Stimulated activated naive CD8-positive, alpha-beta T cell treated with anti-CD3 and anti-CD28 coated beads, Interleukin-15, amount 100 ng/mL, for 72 hours (primary cell): ENCODE measurements around the gene HOXA6.

Experiments used
- ATAC-seq: fragments of 150-1000 bp; cut with Tn5 transposase; 2 replicates; pipeline ENCODE4 v1.10.0; 2021; ENCODE audit warnings: mild to moderate bottlenecking, moderate library complexity
- DNase-seq, 2 donors: peaks; one replicate each; pipeline ENCODE4 v3.0.0; 2021 to 2022
- H3K27ac Mint-ChIP-seq, 2 donors: one replicate each; pipeline ENCODE4 v1.8.0; 2022; ENCODE audit warnings: mild to moderate bottlenecking in 2 of 2, mixed read lengths in 2 of 2, moderate library complexity in 2 of 2
- H3K27me3 Mint-ChIP-seq: one replicate; pipeline ENCODE4 v1.8.0; 2022; ENCODE audit warnings: mixed read lengths
- H3K4me1 Mint-ChIP-seq: one replicate; pipeline ENCODE4 v1.8.0; 2022; ENCODE audit warnings: mild to moderate bottlenecking, mixed read lengths
- H3K4me3 Mint-ChIP-seq, 2 donors: one replicate each; pipeline ENCODE4 v1.8.0; 2022; ENCODE audit warnings: mild to moderate bottlenecking in 2 of 2, mixed read lengths in 2 of 2, moderate library complexity in 1 of 2
- H3K9me3 Mint-ChIP-seq, 2 donors: one replicate each; pipeline ENCODE4 v1.8.0; 2022; ENCODE audit warnings: mixed read lengths in 2 of 2

The HOXA6 gene

GRCh38 chr7:27103489-27104226 lies 43.9 kb downstream of the HOXA6 start:
- no peak for DNase-seq
- H3K4me3 Mint-ChIP-seq: no peak overlapping the region
- no peaks in the 10 kb centered on the region for H3K9me3 Mint-ChIP-seq
- H3K27me3 Mint-ChIP-seq: peaks cover 76% of the 10 kb centered on the region
- ATAC-seq: no peak
- H3K27ac Mint-ChIP-seq: no peak overlapping the region
- peaks cover 34% of the 10 kb centered on the region for H3K4me1 Mint-ChIP-seq

- H3K27ac Mint-ChIP-seq: no peak within 1 kb of the TSS
- peaks cover 42% of the 10 kb centered on the region for H3K4me1 Mint-ChIP-seq
- peak within 1 kb of the TSS; percentile 43 to 64 for H3K4me3 Mint-ChIP-seq
- peaks cover 84% of the 10 kb centered on the region for H3K27me3 Mint-ChIP-seq
- ATAC-seq: peak; percentile 57
- DNase-seq: no peak
- no peaks in the 10 kb centered on the region for H3K9me3 Mint-ChIP-seq
These were observed 44.8 kb downstream of the HOXA6 start, which contains the start of gene HOXA2 for GRCh38 chr7:27102581-27103442. Gene HOXA2 (minus strand): TSS chr7:27102683. CDS start chr7:27102500, 183 bp downstream.

GRCh38 chr7:27101957-27102580 lies 45.5 kb downstream of the HOXA6 start:
- Mint-ChIP-seq H3K4me1 (peaks cover 50% of the 10 kb centered on the region), H3K27me3 (peaks cover 92% of the 10 kb centered on the region), H3K9me3 (no peaks in the 10 kb centered on the region), H3K4me3 (peak overlapping the region; percentile 43 to 64), H3K27ac (no peak overlapping the region)
- DNase-seq (no peak), ATAC-seq (peak; percentile 19)

- ATAC-seq (no peak), DNase-seq (no peak)
- H3K4me1 Mint-ChIP-seq: peaks cover 53% of the 10 kb centered on the region
- no peak overlapping the region for H3K4me3 Mint-ChIP-seq
- no peaks in the 10 kb centered on the region for H3K9me3 Mint-ChIP-seq
- peaks cover 92% of the 10 kb centered on the region for H3K27me3 Mint-ChIP-seq
- no peak overlapping the region for H3K27ac Mint-ChIP-seq
These were observed 46.2 kb downstream of the HOXA6 start for GRCh38 chr7:27101171-27101956.

GRCh38 chr7:27100694-27101170 lies 46.8 kb downstream of the HOXA6 start:
- Mint-ChIP-seq H3K4me3 (no peak overlapping the region), H3K27me3 (peaks cover 89% of the 10 kb centered on the region), H3K9me3 (no peaks in the 10 kb centered on the region), H3K27ac (no peak overlapping the region), H3K4me1 (peaks cover 53% of the 10 kb centered on the region)
- no peak for ATAC-seq
- no peak for DNase-seq

GRCh38 chr7:27099453-27100370 lies 47.9 kb downstream of the HOXA6 start:
- H3K4me1 Mint-ChIP-seq: peaks cover 62% of the 10 kb centered on the region
- DNase-seq (no peak), ATAC-seq (no peak)
- no peak overlapping the region for H3K27ac Mint-ChIP-seq
- H3K9me3 Mint-ChIP-seq: no peaks in the 10 kb centered on the region
- no peak overlapping the region for H3K4me3 Mint-ChIP-seq
- peaks cover 92% of the 10 kb centered on the region for H3K27me3 Mint-ChIP-seq

GRCh38 chr7:27098578-27099451 lies 48.8 kb downstream of the HOXA6 start:
- H3K27me3 Mint-ChIP-seq: peaks cover 92% of the 10 kb centered on the region
- peak overlapping the region; percentile 13 to 19 for H3K4me3 Mint-ChIP-seq
- no peaks in the 10 kb centered on the region for H3K9me3 Mint-ChIP-seq
- DNase-seq (no peak), ATAC-seq (no peak)
- H3K4me1 Mint-ChIP-seq: peaks cover 59% of the 10 kb centered on the region
- no peak overlapping the region for H3K27ac Mint-ChIP-seq

GRCh38 chr7:27097686-27098577 lies 49.6 kb downstream of the HOXA6 start:
- peaks cover 56% of the 10 kb centered on the region for H3K4me1 Mint-ChIP-seq
- H3K4me3 Mint-ChIP-seq: peak overlapping the region; percentile 30 to 85
- H3K9me3 Mint-ChIP-seq: no peaks in the 10 kb centered on the region
- DNase-seq (no peak), ATAC-seq (no peak)
- peaks cover 92% of the 10 kb centered on the region for H3K27me3 Mint-ChIP-seq
- H3K27ac Mint-ChIP-seq: no peak overlapping the region

- Mint-ChIP-seq H3K27me3 (peaks cover 92% of the 10 kb centered on the region), H3K27ac (no peak overlapping the region), H3K4me1 (peaks cover 46% of the 10 kb centered on the region), H3K9me3 (no peaks in the 10 kb centered on the region), H3K4me3 (peak overlapping the region; percentile 85 to 88)
- ATAC-seq (no peak), DNase-seq (no peak)
These were observed 50.6 kb downstream of the HOXA6 start for GRCh38 chr7:27096768-27097514.

GRCh38 chr7:27095897-27096767 lies 51.4 kb downstream of the HOXA6 start, which contains the start of gene HOXA1:
Gene HOXA1 (minus strand): TSS chr7:27096000. CDS start chr7:27095912, 88 bp downstream.
- peak; percentile 90 for ATAC-seq
- peak; percentile 71 to 82 for DNase-seq
- H3K27ac Mint-ChIP-seq: peak within 1 kb of the TSS in 1 of 2 donors; percentile 69
- H3K27me3 Mint-ChIP-seq: peaks cover 92% of the 10 kb centered on the region
- H3K4me3 Mint-ChIP-seq: peak within 1 kb of the TSS; percentile 85 to 88
- peaks cover 42% of the 10 kb centered on the region for H3K4me1 Mint-ChIP-seq
- no peaks in the 10 kb centered on the region for H3K9me3 Mint-ChIP-seq
